HEK293 (cell line): Measurements from ENCODE around the gene B4GALT2.

ENCODE experiments used
- CTCF ChIA-PET: fragments of 350-600 bp; formaldehyde crosslinking; extraction: SDS; loops from one replicate; lab custom pipeline; 2021; ENCODE audit warnings: antibody characterized with exemption; lab: Yijun Ruan, JAX
- POLR2A ChIA-PET: fragments of 300-600 bp; formaldehyde crosslinking; extraction: SDS; loops from one replicate; lab custom pipeline; 2020; ENCODE audit warnings: antibody characterized with exemption, inconsistent platforms; lab: Yijun Ruan, JAX
- H3K27ac ChIP-seq: fragments of 200-500 bp; sonication (Bioruptor generic); 2 replicates; pipeline ENCODE4 v1.5.1; 2014; ENCODE audit warnings: low read depth, low read length, control low read depth, inconsistent platforms; ENCODE audit errors: extremely low read depth
- H3K36me3 ChIP-seq, 2 experiments: fragments of 200-500 bp in 1 of 2; sonication (Bioruptor generic) in 1 of 2; 1 replicate in 1 of 2; 2 replicates in 1 of 2; pipeline ENCODE4 v1.5.1; 2014 to 2017; ENCODE audit warnings: inconsistent platforms in 2 of 2, low read length in 2 of 2; ENCODE audit not compliant: control insufficient read depth in 2 of 2, insufficient read depth in 1 of 2
- H3K4me1 ChIP-seq: fragments of 200-500 bp; sonication (Bioruptor generic); 2 replicates; pipeline ENCODE4 v1.5.1; 2014; ENCODE audit warnings: mild to moderate bottlenecking, low read length, inconsistent platforms; ENCODE audit not compliant: control insufficient read depth, insufficient read depth
- H3K4me3 ChIP-seq: 2 replicates; pipeline ENCODE4 v1.5.1; 2011; ENCODE audit warnings: low read depth, mild to moderate bottlenecking, control low read depth, low read length, moderate library complexity
- H3K9me3 ChIP-seq: fragments of 200-500 bp; sonication (Bioruptor generic); 2 replicates; pipeline ENCODE4 v1.5.1; 2014; ENCODE audit warnings: low read depth, low read length, inconsistent platforms; ENCODE audit not compliant: control insufficient read depth, insufficient read depth
- GLIS2 ChIP-seq: fragments of 450-650 bp; formaldehyde crosslinking; IDR thresholded peaks from 2 replicates; pipeline ENCODE4 v1.5.1; 2016; ENCODE audit warnings: missing biosample characterization, missing genetic modification characterization
- HIC1 ChIP-seq: fragments of 450-650 bp; formaldehyde crosslinking; IDR thresholded peaks from 2 replicates; pipeline ENCODE4 v1.5.1; 2016; ENCODE audit warnings: missing biosample characterization, missing genetic modification characterization
- IKZF3 ChIP-seq: fragments of 450-650 bp; IDR thresholded peaks from 2 replicates; pipeline ENCODE4 v1.5.0; 2018; ENCODE audit warnings: missing biosample characterization, mild to moderate bottlenecking, missing genetic modification characterization, moderate library complexity
- KLF8 ChIP-seq: fragments of 450-650 bp; formaldehyde crosslinking; IDR thresholded peaks from 2 replicates; pipeline ENCODE4 v1.5.1; 2016; ENCODE audit warnings: missing biosample characterization, missing genetic modification characterization
- MZF1 ChIP-seq: fragments of 450-650 bp; formaldehyde crosslinking; IDR thresholded peaks from 2 replicates; pipeline ENCODE4 v1.5.1; 2017; ENCODE audit warnings: missing biosample characterization, missing genetic modification characterization, borderline replicate concordance
- PATZ1 ChIP-seq: fragments of 450-650 bp; formaldehyde crosslinking; IDR thresholded peaks from 2 replicates; pipeline ENCODE4 v1.5.1; 2016; ENCODE audit warnings: missing biosample characterization, missing genetic modification characterization
- TSHZ1 ChIP-seq: fragments of 450-650 bp; formaldehyde crosslinking; IDR thresholded peaks from 2 replicates; pipeline ENCODE4 v1.5.1; 2016; ENCODE audit warnings: missing biosample characterization, missing genetic modification characterization, borderline replicate concordance
- ZBTB17 ChIP-seq: fragments of 450-650 bp; formaldehyde crosslinking; IDR thresholded peaks from 2 replicates; pipeline ENCODE4 v1.5.1; 2016; ENCODE audit warnings: missing biosample characterization, missing genetic modification characterization
- ZBTB26 ChIP-seq: fragments of 450-650 bp; formaldehyde crosslinking; optimal IDR thresholded peaks from 2 replicates; pipeline ENCODE3; 2016; ENCODE audit warnings: missing biosample characterization, mild to moderate bottlenecking, missing genetic modification characterization
- ZEB2 ChIP-seq: fragments of 450-650 bp; formaldehyde crosslinking; IDR thresholded peaks from 2 replicates; pipeline ENCODE4 v1.5.1; 2016; ENCODE audit warnings: missing biosample characterization, missing genetic modification characterization
- ZFP37 ChIP-seq: fragments of 450-650 bp; formaldehyde crosslinking; IDR thresholded peaks from 2 replicates; pipeline ENCODE4 v1.5.1; 2016; ENCODE audit warnings: missing biosample characterization, missing genetic modification characterization
- ZNF10 ChIP-seq: fragments of 450-650 bp; formaldehyde crosslinking; IDR thresholded peaks from 2 replicates; pipeline ENCODE4 v1.5.1; 2017; ENCODE audit warnings: missing biosample characterization, missing genetic modification characterization
- ZNF114 ChIP-seq: fragments of 450-650 bp; formaldehyde crosslinking; IDR thresholded peaks from 2 replicates; pipeline ENCODE4 v1.5.0; 2017; ENCODE audit warnings: missing biosample characterization, missing genetic modification characterization
- ZNF148 ChIP-seq: fragments of 450-650 bp; formaldehyde crosslinking; IDR thresholded peaks from 2 replicates; pipeline ENCODE4 v1.5.0; 2017; ENCODE audit warnings: missing biosample characterization, missing genetic modification characterization, borderline replicate concordance
- ZNF169 ChIP-seq: fragments of 450-650 bp; formaldehyde crosslinking; IDR thresholded peaks from 2 replicates; pipeline ENCODE4 v1.5.1; 2016; ENCODE audit warnings: missing biosample characterization, missing genetic modification characterization
- ZNF48 ChIP-seq: fragments of 450-650 bp; formaldehyde crosslinking; IDR thresholded peaks from 2 replicates; pipeline ENCODE4 v1.5.1; 2016; ENCODE audit warnings: missing biosample characterization, missing genetic modification characterization
- ZNF544 ChIP-seq: fragments of 450-650 bp; formaldehyde crosslinking; IDR thresholded peaks from 2 replicates; pipeline ENCODE4 v1.5.0; 2017; ENCODE audit warnings: missing biosample characterization, missing genetic modification characterization
- ZNF580 ChIP-seq: fragments of 450-650 bp; formaldehyde crosslinking; IDR thresholded peaks from 2 replicates; pipeline ENCODE4 v1.5.1; 2016; ENCODE audit warnings: missing biosample characterization, missing genetic modification characterization
- ZNF600 ChIP-seq: fragments of 450-650 bp; formaldehyde crosslinking; IDR thresholded peaks from 2 replicates; pipeline ENCODE4 v1.5.1; 2016; ENCODE audit warnings: missing biosample characterization, missing genetic modification characterization
- ZNF624 ChIP-seq: fragments of 450-650 bp; formaldehyde crosslinking; IDR thresholded peaks from 2 replicates; pipeline ENCODE4 v1.5.1; 2017; ENCODE audit warnings: missing biosample characterization, missing genetic modification characterization
- ZNF639 ChIP-seq: fragments of 450-650 bp; formaldehyde crosslinking; IDR thresholded peaks from 2 replicates; pipeline ENCODE4 v1.5.1; 2016; ENCODE audit warnings: missing biosample characterization, missing genetic modification characterization
- ZNF776 ChIP-seq: fragments of 450-650 bp; formaldehyde crosslinking; IDR thresholded peaks from 2 replicates; pipeline ENCODE4 v1.5.0; 2017; ENCODE audit warnings: missing biosample characterization, missing genetic modification characterization, borderline replicate concordance

B4GALT2 gene

GRCh38 chr1:44030605-44031251, 51.7 kb downstream of the B4GALT2 start:
- CTCF ChIA-PET = interaction anchor here (1.1 to 7.8 kb wide), 4 partner anchors 17 to 267 kb away, joined by 3 to 110 read pairs (median 6); no protein-coding TSS in a partner anchor
- Histone ChIP-seq H3K36me3 (no peaks in the 10 kb centered on the region), H3K4me3 (peak overlapping the region; percentile 67), H3K9me3 (no peaks in the 10 kb centered on the region), H3K27ac (peak overlapping the region; percentile 85), H3K4me1 (peaks cover 5% of the 10 kb centered on the region; the same call in 1 of the 2 replicates)
- POLR2A ChIA-PET = interaction anchor here (0.6 to 1.7 kb wide), 5 partner anchors 8 to 172 kb away, joined by 3 to 6 read pairs (median 3); partner anchors contain the start of gene ATP6V0B
- TF ChIP-seq ZBTB17 (tag by site-specific recombination) (peak; percentile 82), GLIS2 (tag by site-specific recombination) (peak; percentile 84), PATZ1 (tag by site-specific recombination) (peak; percentile 93; the same call in 1 of the 2 replicates), ZNF169 (peak; percentile 48; the same call in 1 of the 2 replicates), ZNF48 (tag by site-specific recombination) (no peak), ZNF624 (tag by site-specific recombination) (0 out of 2 replicates have a peak, but pooled peaks have one; percentile 10), ZBTB26 (tag by site-specific recombination) (peak; percentile 96), ZNF544 (tag by site-specific recombination) (no peak), KLF8 (tag by site-specific recombination) (peak; percentile 28; the same call in 1 of the 2 replicates), ZEB2 (tag by site-specific recombination) (peak; percentile 7; the same call in 1 of the 2 replicates), ZNF114 (tag by site-specific recombination) (no peak), IKZF3 (tag by site-specific recombination) (no peak; the same call in 1 of the 2 replicates), ZNF148 (tag by site-specific recombination) (no peak), HIC1 (tag by site-specific recombination) (peak; percentile 64), ZNF639 (tag by site-specific recombination) (0 out of 2 replicates have a peak, but pooled peaks have one; percentile 43), ZFP37 (tag by site-specific recombination) (0 out of 2 replicates have a peak, but pooled peaks have one; percentile 60), ZNF600 (tag by site-specific recombination) (peak; percentile 75; the same call in 1 of the 2 replicates), ZNF776 (tag by site-specific recombination) (no peak), TSHZ1 (tag by site-specific recombination) (0 out of 2 replicates have a peak, but pooled peaks have one; percentile 26), ZNF10 (tag by site-specific recombination) (0 out of 2 replicates have a peak, but pooled peaks have one; percentile 15), ZNF580 (tag by site-specific recombination) (peak; percentile 22; the same call in 1 of the 2 replicates), MZF1 (tag by site-specific recombination) (no peak)
